HG03108 (cell line): ENCODE measurements around the gene NAALADL1.

ENCODE experiments used
- ATAC-seq: cut with Tn5 transposase; IDR thresholded peaks from one replicate; pipeline ENCODE4 v1.9.1; 2021; ENCODE audit warnings: moderate library complexity; ENCODE audit not compliant: unreplicated experiment

NAALADL1 gene

GRCh38 chr11:65058419-65059054, at the start of gene NAALADL1:
NAALADL1 (minus strand) TSS chr11:65058553; CDS start chr11:65058521, 32 bp downstream.
- ATAC-seq = no peak

GRCh38 chr11:65107751-65108468, 49.6 kb upstream of the NAALADL1 start:
- ATAC-seq = no peak

- no peak for ATAC-seq
Observed at GRCh38 chr11:65107078-65107477, 48.7 kb upstream of the NAALADL1 start.

GRCh38 chr11:65104628-65105027, 46.3 kb upstream of the NAALADL1 start:
- no peak for ATAC-seq

- ATAC-seq = no peak
Observed at GRCh38 chr11:65103476-65103875, 45.1 kb upstream of the NAALADL1 start.

- no peak for ATAC-seq
Observed at GRCh38 chr11:65102142-65103095, 44.1 kb upstream of the NAALADL1 start.

- no peak for ATAC-seq
Observed at GRCh38 chr11:65100674-65101350, 42.5 kb upstream of the NAALADL1 start.

GRCh38 chr11:65096926-65097325, 38.6 kb upstream of the NAALADL1 start:
- no peak for ATAC-seq

- peak; percentile 83 for ATAC-seq
Observed at GRCh38 chr11:65095974-65096806, 37.8 kb upstream of the NAALADL1 start, which contains the start of gene VPS51. VPS51 (plus strand) TSS chr11:65096214; CDS start chr11:65096251, 37 bp downstream.

- no peak for ATAC-seq
Observed at GRCh38 chr11:65095427-65095826, 37.1 kb upstream of the NAALADL1 start.

- ATAC-seq = no peak
Observed at GRCh38 chr11:65090628-65091027, 32.3 kb upstream of the NAALADL1 start.

GRCh38 chr11:65089621-65090020, 31.3 kb upstream of the NAALADL1 start:
- ATAC-seq = no peak

GRCh38 chr11:65087827-65088226, 29.5 kb upstream of the NAALADL1 start:
- ATAC-seq = no peak

GRCh38 chr11:65087216-65087615, 28.9 kb upstream of the NAALADL1 start:
- no peak for ATAC-seq

GRCh38 chr11:65086809-65087208, 28.5 kb upstream of the NAALADL1 start:
- ATAC-seq = no peak

- no peak for ATAC-seq
Observed at GRCh38 chr11:65085446-65085845, 27.1 kb upstream of the NAALADL1 start.

- ATAC-seq = no peak
Observed at GRCh38 chr11:65084598-65085375, 26.4 kb upstream of the NAALADL1 start.

GRCh38 chr11:65083834-65084597, 25.7 kb upstream of the NAALADL1 start, which contains the start of the genes CDCA5 and ZFPL1:
CDCA5 (minus strand) TSS chr11:65084040; CDS start chr11:65083978, 62 bp downstream.
ZFPL1 (plus strand) TSS chr11:65084222; CDS start chr11:65084699, 477 bp downstream.
- ATAC-seq = peak; percentile 62
